Retinal pigment epithelial cell (primary cell): ENCODE data around the gene ZNF691.

Source experiments
- DNase-seq: peaks from one replicate; pipeline ENCODE4 v3.0.0-alpha.2; 2010; ENCODE audit warnings: low read depth
- H3K4me3 ChIP-seq: 2 replicates; pipeline ENCODE4 v1.5.1; 2011; ENCODE audit warnings: mild to moderate bottlenecking, low read length, control low read depth, moderate library complexity
- CTCF ChIP-seq: conservative IDR thresholded peaks from 2 replicates; pipeline ENCODE4 v1.5.1; 2011; ENCODE audit warnings: low read depth, low read length, control low read depth, inconsistent platforms

ZNF691 gene

GRCh38 chr1:42821690-42822089 lies 24.7 kb upstream of the ZNF691 start:
- H3K4me3 ChIP-seq, result no peak overlapping the region
- TF ChIP-seq CTCF, result no peak
- no peak for DNase-seq

- no peak overlapping the region for H3K4me3 ChIP-seq
- no peak for TF ChIP-seq CTCF
- DNase-seq, result no peak
These were observed 23.5 kb upstream of the ZNF691 start for GRCh38 chr1:42822800-42823392.

- no peak for TF ChIP-seq CTCF
- DNase-seq, result no peak
- H3K4me3 ChIP-seq, result no peak overlapping the region
These were observed 21.9 kb upstream of the ZNF691 start for GRCh38 chr1:42824481-42825035.

GRCh38 chr1:42825036-42825851 lies 21.2 kb upstream of the ZNF691 start:
- no peak for DNase-seq
- TF ChIP-seq CTCF, result no peak

GRCh38 chr1:42830631-42831030 lies 15.8 kb upstream of the ZNF691 start:
- TF ChIP-seq CTCF, result no peak
- H3K4me3 ChIP-seq, result no peak overlapping the region
- no peak for DNase-seq

More at GRCh38 chr1:42825036-42825851, 21.2 kb upstream of the ZNF691 start:
- no peak overlapping the region for H3K4me3 ChIP-seq

GRCh38 chr1:42831273-42831672 lies 15.1 kb upstream of the ZNF691 start:
- DNase-seq, result no peak
- TF ChIP-seq CTCF, result no peak

More at GRCh38 chr1:42831273-42831672, 15.1 kb upstream of the ZNF691 start:
- no peak overlapping the region for H3K4me3 ChIP-seq
